ENCODE data around the gene A3GALT2. TPM values are rescaled to one million over a fixed set of nuclear protein-coding genes. Genes with fewer than 3 reads are reported as not detected.

Gene A3GALT2
- total RNA-seq, 2 donors from 2014 or later, result 0.24 TPM; not detected in 1

GRCh38 chr1:33270379-33270778 is 50.5 kb downstream of the A3GALT2 start:
- intact Hi-C loops (cut with DNase I), result loop anchor here in 1 of 2 donors (5.0 kb wide), 1 partner anchor 762 kb away; no protein-coding TSS in a partner anchor
- no peak for DNase-seq (ENCODE audit: low spot score)

GRCh38 chr1:33269621-33270020 is 51.3 kb downstream of the A3GALT2 start:
- no peak for DNase-seq (ENCODE audit: low spot score)
- intact Hi-C loops (cut with DNase I), result loop anchor here in 1 of 2 donors (5.0 kb wide), 1 partner anchor 763 kb away; no protein-coding TSS in a partner anchor

- DNase-seq (ENCODE audit: low spot score), result no peak
- intact Hi-C loops (cut with DNase I), result no loop called here
Measured at GRCh38 chr1:33268927-33269610, 51.8 kb downstream of the A3GALT2 start.

- intact Hi-C loops (cut with DNase I), result no loop called here
- DNase-seq (ENCODE audit: low spot score), result no peak
Measured at GRCh38 chr1:33268457-33268856, 52.4 kb downstream of the A3GALT2 start.

GRCh38 chr1:33267468-33268205 is 53.3 kb downstream of the A3GALT2 start:
- DNase-seq (ENCODE audit: low spot score), result no peak
- intact Hi-C loops (cut with DNase I), result no loop called here

GRCh38 chr1:33266766-33267165 is 54.1 kb downstream of the A3GALT2 start:
- intact Hi-C loops (cut with DNase I), result no loop called here
- DNase-seq (ENCODE audit: low spot score), result no peak

- intact Hi-C loops (cut with DNase I), result no loop called here
- no peak for DNase-seq (ENCODE audit: low spot score)
Measured at GRCh38 chr1:33265780-33266605, 54.9 kb downstream of the A3GALT2 start.

GRCh38 chr1:33263890-33264504 is 56.9 kb downstream of the A3GALT2 start:
- intact Hi-C loops (cut with DNase I), result loop anchor here in 1 of 2 donors (1.0 kb wide), 1 partner anchor 29 kb away; no protein-coding TSS in a partner anchor
- no peak for DNase-seq (ENCODE audit: low spot score)

GRCh38 chr1:33261344-33261743 is 59.6 kb downstream of the A3GALT2 start:
- DNase-seq (ENCODE audit: low spot score), result no peak
- intact Hi-C loops (cut with DNase I), result loop anchor here in 1 of 2 donors (1.0 kb wide), 1 partner anchor 14 kb away; no protein-coding TSS in a partner anchor

- intact Hi-C loops (cut with DNase I), result no loop called here
- DNase-seq (ENCODE audit: low spot score), result peak; percentile 30
Measured at GRCh38 chr1:33260439-33260838, 60.5 kb downstream of the A3GALT2 start.

- intact Hi-C loops (cut with DNase I), result no loop called here
- DNase-seq (ENCODE audit: low spot score), result peak; percentile 28
Measured at GRCh38 chr1:33259879-33260278, 61.0 kb downstream of the A3GALT2 start.

GRCh38 chr1:33258788-33259274 is 62.1 kb downstream of the A3GALT2 start:
- no peak for DNase-seq (ENCODE audit: low spot score)
- intact Hi-C loops (cut with DNase I), result loop anchor here in 1 of 2 donors (1.0 kb wide), 1 partner anchor 29 kb away; no protein-coding TSS in a partner anchor

- intact Hi-C loops (cut with DNase I), result loop anchor here in 1 of 2 donors (1.0 kb wide), 1 partner anchor 30 kb away; no protein-coding TSS in a partner anchor
Measured at GRCh38 chr1:33257772-33258712, 62.9 kb downstream of the A3GALT2 start.

GRCh38 chr1:33257207-33257771 is 63.6 kb downstream of the A3GALT2 start:
- DNase-seq (ENCODE audit: low spot score), result no peak
- intact Hi-C loops (cut with DNase I), result no loop called here

More at GRCh38 chr1:33257772-33258712, 62.9 kb downstream of the A3GALT2 start:
- DNase-seq (ENCODE audit: low spot score), result peak; percentile 78

All from posterior vena cava (tissue), 2 donors.